ENCODE measurements around the gene MB. TPM values are rescaled to one million over a fixed set of nuclear protein-coding genes. Genes with fewer than 3 reads are reported as not detected.
"Not testable (repeated sequence)": the region's sequence is repeated elsewhere in the genome, so short reads cannot be mapped to it uniquely, and the experiment has no call there.

MB gene
- total and polyA plus RNA-seq, 5 donors from 2014 or later: not detected

DNA sequence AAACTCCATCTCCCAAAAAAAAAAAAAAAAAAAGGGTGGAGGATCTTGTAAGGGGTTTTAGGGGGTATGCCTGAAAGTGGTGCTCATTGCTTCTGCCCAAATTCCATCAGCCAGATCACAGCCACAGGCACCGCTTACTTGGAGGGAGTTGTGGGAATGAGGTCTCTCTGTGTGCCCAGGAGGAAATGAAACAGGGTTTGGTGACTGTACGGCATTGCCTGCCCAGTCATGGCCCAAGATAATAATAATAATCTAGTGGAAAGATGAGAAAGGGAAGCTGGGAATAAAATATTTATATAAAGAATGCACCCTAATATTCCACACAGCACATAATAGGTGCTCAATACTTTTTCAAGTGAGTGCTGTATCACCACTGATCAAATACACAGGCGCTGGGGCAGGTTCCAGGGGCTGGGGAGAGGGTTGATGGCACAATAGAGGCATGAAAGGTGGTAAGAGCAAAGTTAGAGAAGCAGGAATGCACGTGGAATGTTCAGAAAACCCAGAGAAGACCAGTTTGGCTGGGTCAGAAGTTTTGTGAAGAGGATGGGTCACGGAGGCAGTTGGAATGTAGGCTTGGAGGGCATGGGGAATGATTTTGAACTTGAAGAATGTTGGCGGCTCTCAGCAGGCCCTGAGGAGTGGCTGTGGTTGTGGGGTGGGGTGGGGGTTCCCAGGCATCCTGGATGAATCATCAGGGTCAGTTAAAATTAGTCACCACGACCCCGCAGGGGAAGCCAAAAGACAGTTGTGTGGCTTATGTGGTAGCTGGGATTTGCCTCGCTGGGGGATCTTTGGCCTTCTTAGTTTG is 12.5 kb upstream of the MB start:
- Mint-ChIP-seq H3K9me3 (peaks cover 0 to 3% (median 0%) of the 10 kb centered on the region in 7 donors), H3K27me3 (peaks cover 12% of the 10 kb centered on the region), H3K36me3 (no peaks in the 10 kb centered on the region), H3K27ac (peak overlapping the region; percentile 52 to 92 (median 88)), H3K4me3 (no peak overlapping the region), H3K4me1 (peaks cover 0 to 29% (median 20%) of the 10 kb centered on the region in 4 donors)
- Histone ChIP-seq H3K4me1 (ENCODE audit: control insufficient read depth, insufficient read depth, low read length, poor library complexity, severe bottlenecking) (peaks cover 9% of the 10 kb centered on the region), H3K27ac (ENCODE audit: insufficient read depth, low read length, poor library complexity, severe bottlenecking) (no peak overlapping the region), H3K36me3 (ENCODE audit: control insufficient read depth, insufficient read depth, low read length) (no peaks in the 10 kb centered on the region), H3K4me3 (ENCODE audit: low read depth, low read length) (no peak overlapping the region), H3K27me3 (ENCODE audit: control insufficient read depth, insufficient read depth, low read length) (peaks cover 4% of the 10 kb centered on the region), H3K9me3 (ENCODE audit: control insufficient read depth in 2 of 2, low read length in 2 of 2) (no peaks in the 10 kb centered on the region)
- peak in 1 of 3 donors; percentile 23 for DNase-seq
- ATAC-seq (ENCODE audit: low read depth in 2 of 2): peak in 1 of 2 donors; percentile 22

DNA sequence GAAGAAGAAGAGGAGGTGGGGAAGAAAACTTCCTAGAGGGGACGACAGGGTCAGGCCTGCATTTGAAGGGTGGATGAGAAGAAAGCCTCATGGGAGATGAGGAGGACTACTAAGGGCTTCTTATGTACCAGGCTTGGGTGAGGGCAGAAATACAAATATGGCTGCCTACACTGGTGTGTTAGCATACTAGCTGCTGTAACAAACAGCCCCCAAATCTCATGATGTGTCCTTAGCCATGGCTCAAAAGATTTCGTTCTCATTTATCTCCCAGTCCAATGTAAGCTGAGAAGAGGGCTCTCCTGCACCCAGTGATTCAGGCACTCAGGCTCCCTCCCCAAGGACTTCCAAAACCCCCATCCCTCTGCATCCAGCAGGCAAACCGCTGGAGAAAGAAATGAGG is 11.6 kb upstream of the MB start:
- DNase-seq (no peak), ATAC-seq (ENCODE audit: low read depth in 2 of 2) (no peak)
- Mint-ChIP-seq H3K4me3 (no peak overlapping the region), H3K9me3 (peaks cover 0 to 3% (median 0%) of the 10 kb centered on the region in 7 donors), H3K36me3 (no peaks in the 10 kb centered on the region), H3K27me3 (peaks cover 17% of the 10 kb centered on the region), H3K27ac (peak overlapping the region in 2 of 3 donors; percentile 62 to 86), H3K4me1 (peaks cover 0 to 22% (median 19%) of the 10 kb centered on the region in 4 donors)
- H3K4me3 ChIP-seq (ENCODE audit: low read depth, low read length): no peak overlapping the region
- no peaks in the 10 kb centered on the region for H3K36me3 ChIP-seq (ENCODE audit: control insufficient read depth, insufficient read depth, low read length)
- no peak overlapping the region for H3K27ac ChIP-seq (ENCODE audit: insufficient read depth, low read length, poor library complexity, severe bottlenecking)
- H3K9me3 ChIP-seq (ENCODE audit: control insufficient read depth in 2 of 2, low read length in 2 of 2): no peaks in the 10 kb centered on the region
- peaks cover 9% of the 10 kb centered on the region for H3K4me1 ChIP-seq (ENCODE audit: control insufficient read depth, insufficient read depth, low read length, poor library complexity, severe bottlenecking)
- H3K27me3 ChIP-seq (ENCODE audit: control insufficient read depth, insufficient read depth, low read length): peaks cover 5% of the 10 kb centered on the region

DNA sequence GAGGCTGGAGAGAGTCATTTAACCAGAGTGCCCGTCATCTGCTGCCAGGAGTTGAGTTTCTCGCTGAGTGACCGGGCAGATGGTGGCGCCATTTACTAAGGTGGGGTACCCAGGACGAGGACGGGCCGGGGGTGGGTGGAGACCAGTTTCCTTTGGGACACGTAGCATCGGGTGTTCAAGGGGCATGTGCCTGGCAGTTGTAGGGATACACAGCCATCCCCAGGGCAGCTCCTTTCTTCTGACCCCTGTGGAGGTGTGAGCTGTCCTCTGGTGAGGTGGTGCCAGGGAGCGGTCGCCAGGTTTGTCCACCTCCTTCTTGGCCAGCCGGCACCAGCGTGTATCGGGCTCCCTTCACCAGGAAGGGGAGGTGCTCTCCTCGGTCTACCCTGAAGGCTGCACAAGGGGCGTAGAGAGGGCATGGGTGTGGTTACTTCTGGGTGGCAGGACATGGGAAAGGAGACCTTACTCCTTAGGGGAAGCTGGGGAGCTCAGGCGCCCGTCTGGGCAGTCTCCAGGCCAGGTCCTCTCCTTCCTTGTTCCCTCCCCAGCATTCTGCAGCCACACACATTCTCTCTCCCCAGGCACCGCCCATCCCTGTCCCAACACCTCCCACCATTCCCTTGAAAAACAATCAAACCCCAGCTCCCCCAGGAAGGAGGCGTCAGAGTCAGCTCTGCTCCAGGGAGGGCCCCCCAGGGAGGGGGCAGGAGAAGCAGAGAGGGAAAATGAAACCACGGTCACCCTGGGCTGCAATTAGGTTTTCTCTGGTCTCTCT is 10.3 kb upstream of the MB start:
- peaks cover 9% of the 10 kb centered on the region for H3K4me1 ChIP-seq (ENCODE audit: control insufficient read depth, insufficient read depth, low read length, poor library complexity, severe bottlenecking)
- Mint-ChIP-seq H3K27ac (peak overlapping the region; percentile 64 to 85 (median 80)), H3K9me3 (peaks cover 0 to 3% (median 0%) of the 10 kb centered on the region in 7 donors), H3K4me3 (peak overlapping the region; percentile 21 to 83 (median 74)), H3K36me3 (no peaks in the 10 kb centered on the region), H3K4me1 (peaks cover 4 to 19% (median 15%) of the 10 kb centered on the region in 4 donors), H3K27me3 (peaks cover 17% of the 10 kb centered on the region)
- peaks cover 5% of the 10 kb centered on the region for H3K27me3 ChIP-seq (ENCODE audit: control insufficient read depth, insufficient read depth, low read length)
- no peak overlapping the region for H3K27ac ChIP-seq (ENCODE audit: insufficient read depth, low read length, poor library complexity, severe bottlenecking)
- H3K9me3 ChIP-seq (ENCODE audit: control insufficient read depth in 2 of 2, low read length in 2 of 2): no peaks in the 10 kb centered on the region
- peak in 1 of 2 donors; percentile 44 for ATAC-seq (ENCODE audit: low read depth in 2 of 2)
- DNase-seq: peak in 2 of 3 donors; percentile 29 to 68
- peak overlapping the region; percentile 37 for H3K4me3 ChIP-seq (ENCODE audit: low read depth, low read length)
- no peaks in the 10 kb centered on the region for H3K36me3 ChIP-seq (ENCODE audit: control insufficient read depth, insufficient read depth, low read length)

DNA sequence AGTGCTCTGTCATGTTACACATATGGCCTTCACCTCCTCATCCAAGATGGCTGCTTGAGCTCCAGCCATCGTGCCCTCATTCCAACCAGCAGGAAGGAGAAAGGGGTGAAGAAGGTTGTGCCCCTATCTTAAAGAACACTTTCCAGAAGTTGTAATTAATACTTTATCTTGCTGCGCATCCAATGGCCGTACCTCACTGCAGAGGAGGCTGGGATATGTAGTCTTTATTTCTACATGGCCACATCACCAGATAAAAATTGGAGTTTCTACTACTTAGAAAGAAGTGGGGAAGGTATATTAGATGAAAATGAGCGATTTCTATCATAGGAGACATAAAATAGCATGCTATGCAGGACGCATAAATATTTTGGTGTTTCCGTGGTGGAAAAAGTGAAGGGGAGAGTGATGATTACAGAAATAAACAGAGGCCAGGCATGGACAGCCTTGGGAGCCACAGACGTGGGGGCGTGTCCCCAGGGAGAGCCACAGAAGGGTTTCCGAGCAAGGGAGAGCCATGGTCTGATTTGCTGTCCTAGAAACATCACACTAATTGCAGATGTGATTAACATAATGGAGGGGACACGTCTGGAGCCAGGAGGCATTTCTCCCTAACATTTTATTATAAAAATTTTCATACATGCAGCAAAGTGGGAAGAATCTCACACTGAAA is 8.8 kb upstream of the MB start:
- H3K36me3 Mint-ChIP-seq: no peaks in the 10 kb centered on the region

DNA sequence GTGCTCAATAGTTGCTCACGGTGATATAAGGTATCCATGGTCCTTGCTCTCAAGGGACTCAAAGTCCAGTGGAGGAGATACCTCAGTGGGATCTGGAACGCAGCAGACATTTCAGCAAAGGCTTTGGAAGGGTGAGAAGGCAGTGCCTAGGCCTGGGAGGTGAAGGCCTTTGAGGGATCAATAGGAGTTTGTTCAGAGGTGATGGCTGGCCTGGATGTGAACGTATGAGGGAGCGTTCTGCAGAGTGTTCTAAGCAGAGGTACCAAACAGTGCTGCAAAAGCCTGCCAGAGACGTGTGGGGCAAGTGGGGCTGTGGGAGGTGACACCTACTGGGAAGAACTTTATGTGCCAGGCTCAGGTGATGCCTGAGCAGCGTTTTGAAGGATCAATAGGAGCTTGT is 7.4 kb upstream of the MB start:
- H3K27ac Mint-ChIP-seq: peak overlapping the region; percentile 15 to 81 (median 76)
- H3K27me3 Mint-ChIP-seq: peaks cover 17% of the 10 kb centered on the region
- DNase-seq: no peak

More for the DNA sequence above, 8.8 kb upstream of the MB start:
- Histone ChIP-seq H3K27ac (ENCODE audit: insufficient read depth, low read length, poor library complexity, severe bottlenecking) (no peak overlapping the region), H3K27me3 (ENCODE audit: control insufficient read depth, insufficient read depth, low read length) (peaks cover 5% of the 10 kb centered on the region), H3K4me1 (ENCODE audit: control insufficient read depth, insufficient read depth, low read length, poor library complexity, severe bottlenecking) (peaks cover 9% of the 10 kb centered on the region), H3K4me3 (ENCODE audit: low read depth, low read length) (no peak overlapping the region), H3K9me3 (ENCODE audit: control insufficient read depth in 2 of 2, low read length in 2 of 2) (no peaks in the 10 kb centered on the region), H3K36me3 (ENCODE audit: control insufficient read depth, insufficient read depth, low read length) (no peaks in the 10 kb centered on the region)
- no peak overlapping the region for H3K4me3 Mint-ChIP-seq
- H3K27ac Mint-ChIP-seq: no peak overlapping the region
- H3K4me1 Mint-ChIP-seq: peaks cover 4 to 19% (median 15%) of the 10 kb centered on the region in 4 donors
- peaks cover 0 to 3% (median 0%) of the 10 kb centered on the region in 7 donors for H3K9me3 Mint-ChIP-seq
- ATAC-seq (ENCODE audit: low read depth in 2 of 2) (no peak), DNase-seq (no peak)
- H3K27me3 Mint-ChIP-seq: peaks cover 17% of the 10 kb centered on the region

DNA sequence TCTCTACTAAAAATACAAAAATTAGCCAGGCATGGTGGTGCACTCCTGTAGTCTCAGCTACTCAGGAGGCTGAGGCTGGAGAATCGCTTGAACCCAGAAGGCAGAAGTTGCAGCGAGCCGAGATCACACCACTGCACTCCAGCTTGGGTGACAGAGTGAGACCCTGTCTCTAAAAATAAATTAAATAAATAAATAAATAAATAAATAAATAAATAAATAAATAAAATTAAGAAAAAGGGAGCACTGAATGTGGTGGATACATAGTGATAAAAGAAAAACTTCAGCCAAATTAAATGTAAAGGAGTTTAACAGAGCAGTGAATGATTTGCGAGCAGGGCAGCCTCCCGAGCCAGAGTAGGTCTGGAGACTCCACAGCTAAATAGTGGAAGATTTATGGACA is 6.8 kb upstream of the MB start:
- Mint-ChIP-seq H3K27me3 (peaks cover 17% of the 10 kb centered on the region), H3K4me1 (peaks cover 4 to 15% (median 10%) of the 10 kb centered on the region in 4 donors)
- not testable (repeated sequence) for DNase-seq; H3K36me3 Mint-ChIP-seq; H3K4me3 ChIP-seq (ENCODE audit: low read depth, low read length); H3K9me3 Mint-ChIP-seq; H3K4me3 Mint-ChIP-seq; H3K36me3 ChIP-seq (ENCODE audit: control insufficient read depth, insufficient read depth, low read length); H3K27ac ChIP-seq (ENCODE audit: insufficient read depth, low read length, poor library complexity, severe bottlenecking); H3K9me3 ChIP-seq (ENCODE audit: control insufficient read depth in 2 of 2, low read length in 2 of 2); H3K27me3 ChIP-seq (ENCODE audit: control insufficient read depth, insufficient read depth, low read length); H3K27ac Mint-ChIP-seq; ATAC-seq (ENCODE audit: low read depth in 2 of 2); H3K4me1 ChIP-seq (ENCODE audit: control insufficient read depth, insufficient read depth, low read length, poor library complexity, severe bottlenecking)

More for the DNA sequence above, 7.4 kb upstream of the MB start:
- peaks cover 0 to 2% (median 0%) of the 10 kb centered on the region in 7 donors for H3K9me3 Mint-ChIP-seq
- ATAC-seq (ENCODE audit: low read depth in 2 of 2): no peak
- H3K36me3 Mint-ChIP-seq: no peaks in the 10 kb centered on the region
- peak overlapping the region in 1 of 4 donors; percentile 70 for H3K4me3 Mint-ChIP-seq
- no peaks in the 10 kb centered on the region for H3K36me3 ChIP-seq (ENCODE audit: control insufficient read depth, insufficient read depth, low read length)
- no peaks in the 10 kb centered on the region for H3K9me3 ChIP-seq (ENCODE audit: control insufficient read depth in 2 of 2, low read length in 2 of 2)
- H3K27me3 ChIP-seq (ENCODE audit: control insufficient read depth, insufficient read depth, low read length): peaks cover 5% of the 10 kb centered on the region
- peaks cover 9% of the 10 kb centered on the region for H3K4me1 ChIP-seq (ENCODE audit: control insufficient read depth, insufficient read depth, low read length, poor library complexity, severe bottlenecking)
- H3K4me1 Mint-ChIP-seq: peaks cover 4 to 15% (median 12%) of the 10 kb centered on the region in 4 donors
- H3K4me3 ChIP-seq (ENCODE audit: low read depth, low read length): no peak overlapping the region
- no peak overlapping the region for H3K27ac ChIP-seq (ENCODE audit: insufficient read depth, low read length, poor library complexity, severe bottlenecking)

DNA sequence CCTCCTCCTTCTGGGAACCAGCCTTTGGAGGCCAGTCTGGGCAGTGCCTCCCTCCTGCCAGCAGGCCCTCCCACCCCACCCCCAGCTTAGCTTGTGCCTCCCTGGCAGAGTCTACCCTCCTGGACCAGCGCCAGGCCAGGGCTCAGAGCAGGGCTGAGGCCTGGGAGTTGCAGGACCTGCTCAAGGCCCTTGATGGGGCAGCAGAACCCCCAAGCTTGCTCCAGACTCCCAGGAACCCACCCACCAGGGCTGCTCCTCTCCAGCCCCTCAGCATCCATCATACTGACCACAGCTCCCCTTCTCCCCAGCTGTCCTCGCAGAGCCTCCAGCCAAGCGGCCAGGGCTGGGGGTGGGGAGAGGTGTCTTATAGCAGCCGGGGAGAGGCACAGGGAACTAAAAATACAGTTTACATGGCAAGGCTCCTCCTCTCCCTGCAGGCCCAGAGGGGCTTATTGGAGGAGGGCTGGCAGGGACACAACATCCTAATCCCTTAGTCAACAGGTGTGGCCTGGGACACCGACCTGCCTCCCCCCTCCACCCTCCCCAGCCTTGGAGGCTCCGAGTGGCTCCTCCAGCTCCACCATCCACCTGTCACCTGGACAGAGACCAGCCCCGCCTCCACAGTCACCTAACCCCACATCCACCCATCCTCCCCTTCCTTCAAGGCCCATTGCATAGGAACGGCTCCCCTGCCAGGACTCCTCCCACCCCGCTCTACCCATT is 5.2 kb upstream of the MB start:
- Histone ChIP-seq H3K27ac (ENCODE audit: insufficient read depth, low read length, poor library complexity, severe bottlenecking) (no peak overlapping the region), H3K9me3 (ENCODE audit: control insufficient read depth in 2 of 2, low read length in 2 of 2) (no peaks in the 10 kb centered on the region), H3K4me1 (ENCODE audit: control insufficient read depth, insufficient read depth, low read length, poor library complexity, severe bottlenecking) (peaks cover 5% of the 10 kb centered on the region), H3K36me3 (ENCODE audit: control insufficient read depth, insufficient read depth, low read length) (no peaks in the 10 kb centered on the region), H3K27me3 (ENCODE audit: control insufficient read depth, insufficient read depth, low read length) (peaks cover 5% of the 10 kb centered on the region), H3K4me3 (ENCODE audit: low read depth, low read length) (no peak overlapping the region)
- Mint-ChIP-seq H3K36me3 (no peaks in the 10 kb centered on the region), H3K27me3 (peaks cover 12% of the 10 kb centered on the region), H3K4me3 (no peak overlapping the region), H3K9me3 (peaks cover 0 to 2% (median 0%) of the 10 kb centered on the region in 7 donors), H3K4me1 (peaks cover 4 to 8% (median 5%) of the 10 kb centered on the region in 4 donors), H3K27ac (no peak overlapping the region)
- ATAC-seq (ENCODE audit: low read depth in 2 of 2) (no peak), DNase-seq (no peak)
